ENCODE measurements around the gene KCNA1.

- TF ChIP-seq CTCF (conservative IDR thresholded peaks at IDR 0.05; ENCODE audit: low read depth, low read length) (no peak), EZH2 (IDR thresholded peaks at IDR 0.05; ENCODE audit: borderline replicate concordance, low read depth, low read length, poor library complexity, severe bottlenecking) (no peak)
These were observed 9.4 kb upstream of the KCNA1 start for GRCh38 chr12:4900327-4900726.

Data from A673 (cell line).